Stimulated activated CD4-positive, alpha-beta T cell treated with anti-CD3 and anti-CD28 coated beads, Interleukin-12 subunit alpha, Interleukin-12 subunit beta, amount 100 ng/mL, for 24 hours (primary cell): ENCODE results near the gene DIAPH3.

Experiments used
- DNase-seq, 2 experiments: peaks; one replicate each; pipeline ENCODE4 v3.0.0-alpha.2; 2020; ENCODE audit warnings: low read depth in 2 of 2

The DIAPH3 gene

DNA sequence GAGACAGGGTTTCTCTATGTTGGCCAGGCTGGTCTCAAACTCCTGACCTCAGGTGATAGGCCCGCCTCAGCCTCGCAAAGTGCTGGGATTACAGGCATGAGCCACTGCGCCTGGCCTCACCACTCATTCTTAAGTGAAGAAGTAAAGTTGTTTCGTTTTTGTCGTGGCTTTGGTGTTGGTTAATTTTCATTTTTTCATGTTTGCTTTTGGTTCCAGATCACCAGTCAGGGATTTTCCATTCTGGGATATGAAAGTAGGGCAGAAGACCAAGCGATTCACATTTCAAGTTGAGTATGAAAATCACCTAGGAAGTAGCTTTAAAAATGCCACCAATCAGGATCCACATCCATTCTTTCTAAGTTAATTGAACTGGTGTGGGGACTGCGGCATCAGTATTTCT lies 289.9 kb downstream of the DIAPH3 start:
- no peak for DNase-seq

DNA sequence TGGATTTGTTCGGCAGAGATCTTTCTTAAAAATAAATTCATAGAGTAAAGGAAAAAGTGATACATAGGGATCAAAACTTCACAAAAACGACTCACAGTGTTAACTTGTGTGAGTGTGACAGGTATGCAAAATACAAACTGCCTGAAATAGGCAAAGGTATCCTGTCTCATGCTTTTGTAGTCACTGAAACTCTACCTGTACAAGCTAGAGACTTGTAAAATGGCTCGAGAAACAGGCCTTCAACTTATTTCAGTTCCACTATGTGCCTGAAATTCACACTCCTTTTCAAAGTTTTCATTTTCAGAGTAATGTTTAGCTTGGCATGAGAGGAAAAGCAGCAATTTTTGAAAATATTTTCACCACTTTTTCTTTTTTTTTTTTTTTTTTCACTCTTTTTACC lies 290.4 kb downstream of the DIAPH3 start:
- DNase-seq: no peak

GRCh38 chr13:59867867-59868266 lies 295.9 kb downstream of the DIAPH3 start:
- no peak for DNase-seq

DNA sequence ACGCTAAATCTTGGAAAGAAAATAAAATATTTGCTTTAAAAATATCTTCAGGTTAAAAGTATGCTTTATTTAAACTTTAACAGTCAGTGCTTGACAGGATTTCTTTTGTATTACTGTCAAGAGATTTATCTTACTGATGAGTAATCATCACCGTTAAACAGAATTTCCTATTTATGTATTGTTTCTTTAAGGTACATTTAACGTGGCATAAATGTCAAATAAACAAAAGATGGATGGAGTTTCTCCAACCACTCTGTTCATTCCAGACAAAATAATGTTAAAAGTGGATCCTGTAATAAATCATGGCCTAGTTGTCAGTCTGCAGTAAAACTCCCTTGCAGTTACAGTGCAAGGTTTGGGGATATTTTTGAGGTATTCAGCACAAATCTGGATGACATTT lies 298.3 kb downstream of the DIAPH3 start:
- no peak for DNase-seq

DNA sequence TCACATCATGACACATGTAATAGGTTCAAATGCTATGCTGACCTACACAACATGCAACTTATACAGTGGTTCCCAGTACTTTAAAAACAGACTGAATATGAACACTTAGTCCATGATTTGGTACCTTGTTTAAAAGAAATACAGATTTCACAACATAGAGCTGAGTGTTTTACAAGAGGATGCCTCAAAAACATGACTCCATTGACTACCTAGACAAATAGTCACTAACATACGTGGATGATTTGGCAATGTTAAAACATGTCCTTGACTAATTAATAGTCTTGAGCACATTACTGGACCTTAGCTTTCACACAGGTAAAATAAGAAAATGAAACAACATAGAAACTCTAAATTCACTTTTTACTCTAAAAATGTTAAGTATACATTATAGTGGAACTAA lies 300.1 kb downstream of the DIAPH3 start:
- no peak for DNase-seq

GRCh38 chr13:59861676-59862075 lies 302.1 kb downstream of the DIAPH3 start:
- no peak for DNase-seq

DNA sequence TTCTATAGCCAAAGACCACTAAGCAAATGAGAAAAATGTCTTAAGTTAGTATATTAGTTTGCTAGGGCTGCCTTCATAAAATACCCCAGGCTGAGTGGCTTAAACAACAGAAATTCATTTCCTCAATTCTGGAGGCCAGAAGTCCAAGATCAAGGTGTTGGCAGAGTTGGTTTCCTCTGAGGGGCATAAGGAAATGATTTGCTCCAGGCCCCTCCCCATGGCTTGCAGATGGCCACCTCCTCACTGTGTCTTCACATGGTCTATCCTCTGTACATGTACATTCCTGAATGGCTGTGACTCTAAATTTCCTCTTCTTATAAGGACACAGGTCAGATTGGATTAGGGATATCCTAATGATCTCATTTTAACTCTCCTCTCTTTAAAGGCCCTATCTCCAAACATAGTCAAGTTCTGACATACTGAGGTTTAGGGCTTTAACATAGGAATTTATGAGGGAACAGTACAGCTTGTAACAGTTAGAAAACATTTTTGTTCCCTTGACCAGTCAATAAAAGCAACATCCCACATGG lies 307.4 kb downstream of the DIAPH3 start:
- DNase-seq: no peak

- no peak for DNase-seq
Observed at GRCh38 chr13:59846845-59847620, 316.7 kb downstream of the DIAPH3 start.

DNA sequence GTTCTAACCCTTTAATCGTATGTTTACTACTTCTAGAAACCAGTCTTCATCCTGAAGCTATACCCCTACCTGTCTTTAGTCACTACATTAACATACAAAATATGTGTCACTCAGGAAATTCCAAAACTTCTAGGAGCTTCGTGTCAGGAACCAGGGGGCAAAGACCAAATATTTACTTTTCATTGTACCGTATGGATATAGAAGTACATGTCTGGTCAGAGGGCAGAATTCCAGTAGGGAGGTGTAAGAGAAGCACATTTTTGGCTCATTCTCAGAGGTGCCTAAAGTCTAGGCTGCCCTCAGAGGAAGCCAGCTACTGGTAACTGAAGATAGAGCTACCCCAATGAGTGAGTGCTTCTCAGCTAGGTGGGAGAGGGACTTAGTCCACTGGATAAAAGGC lies 320.7 kb downstream of the DIAPH3 start:
- DNase-seq: no peak

GRCh38 chr13:59842507-59842906 lies 321.2 kb downstream of the DIAPH3 start:
- no peak for DNase-seq

- no peak for DNase-seq
Observed at GRCh38 chr13:59839186-59839585, 324.5 kb downstream of the DIAPH3 start.

GRCh38 chr13:59837101-59837500 lies 326.6 kb downstream of the DIAPH3 start:
- DNase-seq: no peak

DNA sequence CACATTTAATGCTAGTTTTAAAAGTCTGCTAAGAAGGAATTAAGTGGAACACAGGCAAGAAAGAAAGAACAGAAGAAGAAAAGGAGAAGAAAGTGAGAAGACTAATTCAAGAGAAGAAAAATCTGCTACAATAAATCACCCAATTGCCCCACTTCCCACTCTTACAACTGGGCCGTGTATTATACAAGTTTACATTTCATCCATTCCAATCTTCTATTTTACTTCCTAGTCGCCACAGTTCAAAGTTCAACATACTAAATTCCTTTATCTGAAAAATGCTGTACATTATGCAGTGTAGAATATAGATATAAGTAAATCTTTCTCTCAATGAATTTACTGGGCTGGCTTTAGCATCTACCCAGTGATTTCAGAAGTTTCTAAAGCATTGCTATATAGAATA lies 328.2 kb downstream of the DIAPH3 start:
- DNase-seq: no peak

GRCh38 chr13:59834801-59835200 lies 328.9 kb downstream of the DIAPH3 start:
- no peak for DNase-seq

GRCh38 chr13:59829690-59830089 lies 334.0 kb downstream of the DIAPH3 start:
- no peak for DNase-seq

GRCh38 chr13:59823486-59823885 lies 340.2 kb downstream of the DIAPH3 start:
- no peak for DNase-seq

DNA sequence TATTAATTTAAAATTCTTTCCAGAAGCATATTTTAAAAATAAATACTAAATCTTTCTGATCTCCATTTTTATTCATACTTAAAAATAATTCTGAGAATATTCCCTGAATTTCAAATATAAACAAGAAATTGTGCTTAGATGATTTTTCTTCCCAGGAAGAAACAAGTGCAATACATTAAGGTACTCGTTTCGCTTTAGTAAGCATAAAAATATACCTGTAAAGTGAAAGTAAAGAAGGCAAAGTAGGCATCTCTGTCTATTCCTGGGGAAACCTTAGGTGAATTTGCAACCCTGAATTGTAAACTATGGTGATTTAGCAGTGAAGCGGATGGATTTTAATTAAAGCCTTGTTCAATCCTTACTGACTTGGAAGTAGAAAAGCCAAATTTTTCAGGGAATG lies 354.2 kb downstream of the DIAPH3 start:
- no peak for DNase-seq

- DNase-seq: no peak
Observed at GRCh38 chr13:59806801-59807200, 356.9 kb downstream of the DIAPH3 start.

GRCh38 chr13:59801107-59801880 lies 362.4 kb downstream of the DIAPH3 start:
- DNase-seq: no peak

DNA sequence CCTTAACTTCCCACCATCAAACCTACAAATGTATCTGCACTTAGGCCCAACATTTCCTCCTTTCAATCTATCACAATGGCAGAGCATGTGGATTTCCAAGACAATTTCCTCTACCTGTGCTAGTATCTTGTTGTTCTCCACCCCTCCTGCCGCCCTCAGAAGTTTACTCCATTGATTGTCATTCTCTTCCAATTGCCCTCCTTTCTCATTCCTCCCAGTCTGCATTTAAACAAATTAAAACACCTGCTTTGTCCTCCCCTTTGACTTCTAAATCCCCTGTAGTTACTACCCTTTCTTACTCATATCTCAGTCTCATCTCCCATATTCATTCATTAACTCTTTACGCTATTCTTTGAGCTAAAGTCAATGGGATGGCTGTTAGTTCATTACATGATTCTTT lies 370.6 kb downstream of the DIAPH3 start:
- no peak for DNase-seq

DNA sequence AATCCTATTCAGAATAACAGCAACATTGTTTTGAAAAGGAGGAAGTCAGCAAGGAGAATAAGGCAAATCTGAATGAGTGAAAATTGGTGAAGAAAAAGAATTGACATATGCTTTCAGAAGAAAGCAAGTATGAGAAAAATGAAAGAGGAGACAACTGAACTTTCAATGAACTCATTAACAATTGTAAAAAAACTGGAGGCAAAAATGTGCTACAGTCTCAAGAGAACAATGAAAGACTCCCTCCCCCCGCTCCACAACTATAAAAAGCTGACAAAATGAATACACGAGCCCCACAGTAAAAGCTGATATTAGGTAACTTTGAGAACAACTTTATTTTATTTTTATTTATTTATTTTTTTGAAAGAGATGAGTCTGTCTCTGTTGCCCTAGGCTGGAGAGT lies 373.1 kb downstream of the DIAPH3 start:
- no peak for DNase-seq

- no peak for DNase-seq
Observed at GRCh38 chr13:59789558-59789957, 374.2 kb downstream of the DIAPH3 start.

GRCh38 chr13:59787679-59788078 lies 376.0 kb downstream of the DIAPH3 start:
- no peak for DNase-seq
